Astrocyte (in vitro differentiated cells and primary cell): Measurements from ENCODE around the gene WSCD2.

Experiments
- CTCF ChIP-seq: IDR thresholded peaks from 2 replicates; pipeline ENCODE4 v1.5.1; 2011; ENCODE audit warnings: low read depth, mild to moderate bottlenecking, inconsistent platforms, low read length, moderate library complexity; ENCODE audit not compliant: insufficient read depth
- EZH2 ChIP-seq: IDR thresholded peaks from 2 replicates; pipeline ENCODE4 v1.6.1; 2012; ENCODE audit warnings: mild to moderate bottlenecking, low read length, inconsistent platforms; ENCODE audit not compliant: insufficient read depth

- TF ChIP-seq CTCF, result no peak
- TF ChIP-seq EZH2, result no peak
Observed at GRCh38 chr12:108297895-108298760, 169.0 kb downstream of the WSCD2 start.
